Mucosa of stomach (tissue), 1 donor: Measurements from ENCODE around the gene OXGR1.

Experiments
- H3K27me3 ChIP-seq: one replicate; pipeline ENCODE4 v1.7.0; 2013; ENCODE audit warnings: mild to moderate bottlenecking, low read length; ENCODE audit not compliant: control insufficient read depth, insufficient read depth
- H3K36me3 ChIP-seq: one replicate; pipeline ENCODE4 v1.7.0; 2013; ENCODE audit warnings: low read length; ENCODE audit not compliant: control insufficient read depth, insufficient read depth
- H3K4me1 ChIP-seq: one replicate; pipeline ENCODE4 v1.7.0; 2013; ENCODE audit warnings: mild to moderate bottlenecking, low read length; ENCODE audit not compliant: control insufficient read depth, insufficient read depth
- H3K4me3 ChIP-seq: one replicate; pipeline ENCODE4 v1.7.0; 2013; ENCODE audit warnings: low read length
- H3K9ac ChIP-seq: one replicate; pipeline ENCODE4 v1.7.0; 2013; ENCODE audit warnings: mild to moderate bottlenecking, low read length, moderate library complexity
- H3K9me3 ChIP-seq: one replicate; pipeline ENCODE4 v1.7.0; 2013; ENCODE audit warnings: mild to moderate bottlenecking, low read length, moderate library complexity; ENCODE audit not compliant: control insufficient read depth
- donor health status: Pancreatic carcinoma.

The OXGR1 gene

DNA sequence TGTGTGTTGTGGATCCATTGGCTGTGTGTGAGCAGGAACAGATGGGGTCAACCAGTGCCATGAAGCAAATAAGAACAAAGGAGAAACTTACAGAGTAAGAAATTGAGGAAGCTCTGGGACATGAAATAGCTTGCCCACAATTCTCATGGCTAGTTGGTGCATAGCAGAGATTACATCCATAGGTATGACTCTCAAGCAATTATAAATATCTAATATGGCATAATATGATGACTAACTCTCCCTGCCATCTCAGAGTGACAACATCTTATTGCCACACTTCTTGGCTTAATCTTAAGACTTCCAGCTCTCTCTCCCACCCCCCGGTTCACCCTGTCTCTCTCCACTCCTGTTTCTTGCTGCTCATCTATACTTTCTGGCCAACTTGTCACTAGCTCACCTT is 53.3 kb downstream of the OXGR1 start:
- Histone ChIP-seq H3K36me3 (no peaks in the 10 kb centered on the region), H3K4me1 (no peaks in the 10 kb centered on the region), H3K9ac (no peak overlapping the region), H3K4me3 (no peak overlapping the region), H3K9me3 (no peaks in the 10 kb centered on the region), H3K27me3 (no peaks in the 10 kb centered on the region)

- H3K4me1 ChIP-seq, result no peaks in the 10 kb centered on the region
- H3K27me3 ChIP-seq, result no peaks in the 10 kb centered on the region
- H3K9me3 ChIP-seq, result no peaks in the 10 kb centered on the region
- no peak overlapping the region for H3K9ac ChIP-seq
- no peaks in the 10 kb centered on the region for H3K36me3 ChIP-seq
- H3K4me3 ChIP-seq, result no peak overlapping the region
Measured at GRCh38 chr13:96935901-96936300, 58.4 kb downstream of the OXGR1 start.
